Activated CD8-positive, alpha-beta memory T cell treated with anti-CD3 and anti-CD28 coated beads, Interleukin-2, amount 10 ng/mL, durations not matched to agents 7 days and 5 days (primary cell): ENCODE data around the gene UHRF2. TPM values are rescaled to one million over a fixed set of nuclear protein-coding genes. Genes with fewer than 3 reads are reported as not detected.
A peak's percentile ranks its signal among the peaks of the same experiment; 100 is the strongest.
"Not testable (repeated sequence)": the region's sequence is repeated elsewhere in the genome, so short reads cannot be mapped to it uniquely, and the experiment has no call there.

ENCODE experiments used
- ATAC-seq: fragments of 150-1000 bp; cut with Tn5 transposase; one replicate; pipeline ENCODE4 v1.10.0; 2021; ENCODE audit warnings: moderate library complexity
- CTCF ChIA-PET: fragments of 350-600 bp; sonication (Branson Sonifier 250); formaldehyde crosslinking; loops from one replicate; lab custom pipeline; 2021; ENCODE audit warnings: antibody characterized with exemption; lab: Charles Lee
- DNase-seq: peaks from one replicate; pipeline ENCODE4 v3.0.0-alpha.2; 2020
- H3K27ac Mint-ChIP-seq: one replicate; pipeline ENCODE4 v1.8.0; 2021; ENCODE audit warnings: mild to moderate bottlenecking, mixed read lengths
- H3K27me3 Mint-ChIP-seq: one replicate; pipeline ENCODE4 v1.8.0; 2021; ENCODE audit warnings: mixed read lengths
- H3K36me3 Mint-ChIP-seq: one replicate; pipeline ENCODE4 v1.8.0; 2021; ENCODE audit warnings: mild to moderate bottlenecking, mixed read lengths
- H3K4me1 Mint-ChIP-seq: one replicate; pipeline ENCODE4 v1.8.0; 2021; ENCODE audit warnings: mixed read lengths
- H3K4me3 Mint-ChIP-seq: one replicate; pipeline ENCODE4 v1.8.0; 2021; ENCODE audit warnings: mild to moderate bottlenecking, moderate library complexity, mixed read lengths
- H3K9me3 Mint-ChIP-seq: one replicate; pipeline ENCODE4 v1.8.0; 2022; ENCODE audit warnings: low read depth, mixed read lengths
- total RNA-seq, 2 experiments: library from RNA; stranded (reverse); gene quantifications; one replicate each; pipeline ENCODE4 v1.2.3, GENCODE V29; 2021

The UHRF2 gene
- total RNA-seq, 2 experiments from 2014 or later = 68.0 to 86.4 TPM

- Mint-ChIP-seq H3K36me3 (peaks cover 42% of the 10 kb centered on the region), H3K9me3 (no peaks in the 10 kb centered on the region), H3K4me1 (peaks cover 34% of the 10 kb centered on the region), H3K4me3 (no peak overlapping the region), H3K27me3 (no peaks in the 10 kb centered on the region), H3K27ac (no peak overlapping the region)
- DNase-seq = no peak
- CTCF ChIA-PET = no interaction called here
- no peak for ATAC-seq
Measured at GRCh38 chr9:6441269-6441668, 28.3 kb downstream of the UHRF2 start.

- no peak for DNase-seq
- Mint-ChIP-seq H3K4me1 (peaks cover 24% of the 10 kb centered on the region), H3K27me3 (no peaks in the 10 kb centered on the region), H3K4me3 (no peak overlapping the region), H3K27ac (no peak overlapping the region), H3K36me3 (peaks cover 32% of the 10 kb centered on the region), H3K9me3 (no peaks in the 10 kb centered on the region)
- CTCF ChIA-PET = no interaction called here
- no peak for ATAC-seq
Measured at GRCh38 chr9:6443661-6444060, 30.7 kb downstream of the UHRF2 start.

- H3K27me3 Mint-ChIP-seq = no peaks in the 10 kb centered on the region
- H3K36me3 Mint-ChIP-seq = peaks cover 29% of the 10 kb centered on the region
- no peak overlapping the region for H3K27ac Mint-ChIP-seq
- peaks cover 20% of the 10 kb centered on the region for H3K4me1 Mint-ChIP-seq
- H3K9me3 Mint-ChIP-seq = no peaks in the 10 kb centered on the region
- CTCF ChIA-PET = no interaction called here
- no peak for DNase-seq
- ATAC-seq = no peak
- no peak overlapping the region for H3K4me3 Mint-ChIP-seq
Measured at GRCh38 chr9:6444128-6444527, 31.1 kb downstream of the UHRF2 start.

- no peaks in the 10 kb centered on the region for H3K27me3 Mint-ChIP-seq
- no peak for DNase-seq
- peaks cover 33% of the 10 kb centered on the region for H3K36me3 Mint-ChIP-seq
- H3K9me3 Mint-ChIP-seq = no peaks in the 10 kb centered on the region
- ATAC-seq = no peak
- CTCF ChIA-PET = no interaction called here
- no peak overlapping the region for H3K4me3 Mint-ChIP-seq
- H3K4me1 Mint-ChIP-seq = peaks cover 25% of the 10 kb centered on the region
- H3K27ac Mint-ChIP-seq = no peak overlapping the region
Measured at GRCh38 chr9:6449086-6449485, 36.1 kb downstream of the UHRF2 start.

- Mint-ChIP-seq H3K4me1 (peaks cover 25% of the 10 kb centered on the region), H3K36me3 (peaks cover 35% of the 10 kb centered on the region), H3K4me3 (no peak overlapping the region), H3K27ac (no peak overlapping the region), H3K27me3 (no peaks in the 10 kb centered on the region), H3K9me3 (no peaks in the 10 kb centered on the region)
- DNase-seq = no peak
- ATAC-seq = no peak
- CTCF ChIA-PET = no interaction called here
Measured at GRCh38 chr9:6449645-6450044, 36.6 kb downstream of the UHRF2 start.

- CTCF ChIA-PET = no interaction called here
- Mint-ChIP-seq H3K4me1 (peaks cover 25% of the 10 kb centered on the region), H3K27me3 (no peaks in the 10 kb centered on the region), H3K9me3 (no peaks in the 10 kb centered on the region), H3K36me3 (peaks cover 43% of the 10 kb centered on the region), H3K27ac (no peak overlapping the region), H3K4me3 (no peak overlapping the region)
- DNase-seq (no peak), ATAC-seq (no peak)
Measured at GRCh38 chr9:6450641-6451375, 37.8 kb downstream of the UHRF2 start.

- not testable (repeated sequence) for H3K27me3 Mint-ChIP-seq, ATAC-seq, H3K4me3 Mint-ChIP-seq, H3K9me3 Mint-ChIP-seq, DNase-seq, H3K27ac Mint-ChIP-seq
- Mint-ChIP-seq H3K4me1 (peaks cover 31% of the 10 kb centered on the region), H3K36me3 (peaks cover 63% of the 10 kb centered on the region)
- CTCF ChIA-PET = interaction anchor here (1.3 kb wide), 1 partner anchor 43 kb away, joined by 4 read pairs; the partner anchor contains the start of gene UHRF2
Measured at GRCh38 chr9:6455292-6455691, 42.3 kb downstream of the UHRF2 start.

GRCh38 chr9:6458704-6459103 lies 45.7 kb downstream of the UHRF2 start:
- ATAC-seq, CTCF ChIA-PET, H3K27ac Mint-ChIP-seq, DNase-seq, H3K4me3 Mint-ChIP-seq, H3K9me3 Mint-ChIP-seq, H3K27me3 Mint-ChIP-seq: not testable (repeated sequence)
- Mint-ChIP-seq H3K4me1 (peaks cover 22% of the 10 kb centered on the region), H3K36me3 (peaks cover 58% of the 10 kb centered on the region)

GRCh38 chr9:6459718-6460117 lies 46.7 kb downstream of the UHRF2 start:
- Mint-ChIP-seq H3K36me3 (peaks cover 57% of the 10 kb centered on the region), H3K4me3 (no peak overlapping the region), H3K27me3 (no peaks in the 10 kb centered on the region), H3K27ac (peak overlapping the region; percentile 11), H3K4me1 (peaks cover 25% of the 10 kb centered on the region), H3K9me3 (no peaks in the 10 kb centered on the region)
- ATAC-seq (no peak), DNase-seq (no peak)
- CTCF ChIA-PET = no interaction called here

- no peak for DNase-seq
Measured at GRCh38 chr9:6460189-6460768, 47.3 kb downstream of the UHRF2 start.

GRCh38 chr9:6461619-6462018 lies 48.6 kb downstream of the UHRF2 start:
- DNase-seq (no peak), ATAC-seq (no peak)
- H3K27ac Mint-ChIP-seq = no peak overlapping the region
- CTCF ChIA-PET = interaction anchor here (0.7 to 1.2 kb wide), 2 partner anchors 8 to 1703 kb away, joined by 4 to 5 read pairs; no protein-coding TSS in a partner anchor
- H3K4me3 Mint-ChIP-seq = no peak overlapping the region
- H3K36me3 Mint-ChIP-seq = peaks cover 50% of the 10 kb centered on the region
- H3K4me1 Mint-ChIP-seq = peaks cover 20% of the 10 kb centered on the region
- H3K27me3 Mint-ChIP-seq = no peaks in the 10 kb centered on the region
- H3K9me3 Mint-ChIP-seq = no peaks in the 10 kb centered on the region

More at GRCh38 chr9:6460189-6460768, 47.3 kb downstream of the UHRF2 start:
- Mint-ChIP-seq H3K27ac (no peak overlapping the region), H3K4me1 (peaks cover 25% of the 10 kb centered on the region), H3K9me3 (no peaks in the 10 kb centered on the region), H3K27me3 (no peaks in the 10 kb centered on the region), H3K4me3 (no peak overlapping the region), H3K36me3 (peaks cover 57% of the 10 kb centered on the region)
- CTCF ChIA-PET = no interaction called here
- no peak for ATAC-seq

- Mint-ChIP-seq H3K9me3 (no peaks in the 10 kb centered on the region), H3K36me3 (peaks cover 41% of the 10 kb centered on the region), H3K4me3 (no peak overlapping the region), H3K27me3 (no peaks in the 10 kb centered on the region), H3K27ac (no peak overlapping the region), H3K4me1 (peaks cover 4% of the 10 kb centered on the region)
- CTCF ChIA-PET = no interaction called here
- ATAC-seq (no peak), DNase-seq (no peak)
Measured at GRCh38 chr9:6467006-6467625, 54.1 kb downstream of the UHRF2 start.

GRCh38 chr9:6471231-6471850 lies 58.3 kb downstream of the UHRF2 start:
- DNase-seq = no peak
- H3K4me1 Mint-ChIP-seq = no peaks in the 10 kb centered on the region
- H3K4me3 Mint-ChIP-seq = no peak overlapping the region

More at GRCh38 chr9:6471231-6471850, 58.3 kb downstream of the UHRF2 start:
- no peak for ATAC-seq
- CTCF ChIA-PET = interaction anchor here (0.6 kb wide), 1 partner anchor 33 kb away, joined by 4 read pairs; no protein-coding TSS in a partner anchor
- Mint-ChIP-seq H3K27me3 (no peaks in the 10 kb centered on the region), H3K36me3 (peaks cover 32% of the 10 kb centered on the region), H3K27ac (no peak overlapping the region), H3K9me3 (no peaks in the 10 kb centered on the region)
